ENCODE data around the gene GJC1. TPM values are rescaled to one million over a fixed set of nuclear protein-coding genes. Genes with fewer than 3 reads are reported as not detected.

The GJC1 gene
- total and polyA plus RNA-seq, 9 of the 15 experiments (the other 6 are each of a cell fraction or from before 2014, with no cell fraction given), result 0.04 to 1.4 (median 0.18) TPM; not detected in 1

- Histone ChIP-seq H2AFZ (ENCODE audit: low read depth, low read length) (no peak overlapping the region), H3K9me3 (replicated peaks; ENCODE audit: control insufficient read depth, insufficient read depth, low read depth, low read length) (no peaks in the 10 kb centered on the region), H3K79me2 (ENCODE audit: control insufficient read depth, insufficient read depth, low read length) (no peaks in the 10 kb centered on the region), H3K27ac (ENCODE audit: extremely low read depth, low read depth, low read length) (no peak overlapping the region), H3K9ac (ENCODE audit: insufficient read depth in 1 of 2, low read depth in 2 of 2, low read length in 2 of 2) (no peak overlapping the region), H4K20me1 (replicated peaks; ENCODE audit: control insufficient read depth, insufficient read depth, low read length) (peaks cover 8% of the 10 kb centered on the region; the same call in 1 of the 2 replicates), H3K4me1 (replicated peaks in 1 of 2; ENCODE audit: control insufficient read depth in 2 of 2, insufficient read depth in 2 of 2, low read length in 2 of 2) (no peaks in the 10 kb centered on the region), H3K9me1 (ENCODE audit: control insufficient read depth, insufficient read depth, low read length) (no peaks in the 10 kb centered on the region), H3K36me3 (ENCODE audit: control insufficient read depth, insufficient read depth, low read length) (peaks cover 93% of the 10 kb centered on the region), H3K27me3 (ENCODE audit: control insufficient read depth in 2 of 2, insufficient read depth in 2 of 2, low read length in 2 of 2) (no peaks in the 10 kb centered on the region), H3K4me2 (ENCODE audit: insufficient read depth, low read length) (no peak overlapping the region), H3K4me3 (no peak overlapping the region)
- ATAC-seq, result no peak
- BruUV-seq (replicated peaks), result no TSS peak
- TF ChIP-seq NBN (IDR thresholded peaks at IDR 0.05; ENCODE audit: low read depth) (no peak), POLR2AphosphoS5 (IDR thresholded peaks at IDR 0.05; ENCODE audit: control insufficient read depth, insufficient read depth, low read depth, low read length) (no peak), NFIC (IDR thresholded peaks at IDR 0.05) (peak; percentile 82)
- FAIRE-seq, result no peak
- POLR2A ChIA-PET, result interaction anchor here (0.7 to 1.4 kb wide), 5 partner anchors 11 to 82 kb away, joined by 3 to 4 read pairs (median 3); no protein-coding TSS in a partner anchor
- DNase-seq (ENCODE audit: extremely low read depth in 1 of 4, low spot score in 3 of 4), result no peak
- in situ Hi-C loops (cut with MboI), result no loop called here
- 96% methylated on average over 9 of the region's 9 CpGs for WGBS (ENCODE audit: insufficient coverage, low coverage, missing lambda C conversion rate)
- intact Hi-C loops (cut with micrococcal nuclease), result no loop called here
- CTCF ChIA-PET (ENCODE audit: low intra/inter-chr PET ratio), result interaction anchor here (5.4 kb wide), 1 partner anchor 88 kb away, joined by 24 read pairs; no protein-coding TSS in a partner anchor
These were observed 32.3 kb upstream of the GJC1 start for GRCh38 chr17:44862278-44862914.

GRCh38 chr17:44859701-44860100 is 29.6 kb upstream of the GJC1 start:
- in situ Hi-C loops (cut with MboI), result no loop called here
- Histone ChIP-seq H3K9me3 (replicated peaks; ENCODE audit: control insufficient read depth, insufficient read depth, low read depth, low read length) (no peaks in the 10 kb centered on the region), H4K20me1 (replicated peaks; ENCODE audit: control insufficient read depth, insufficient read depth, low read length) (peaks cover 3% of the 10 kb centered on the region; the same call in 1 of the 2 replicates), H3K4me2 (ENCODE audit: insufficient read depth, low read length) (no peak overlapping the region), H3K4me1 (replicated peaks in 1 of 2; ENCODE audit: control insufficient read depth in 2 of 2, insufficient read depth in 2 of 2, low read length in 2 of 2) (no peaks in the 10 kb centered on the region), H3K9ac (ENCODE audit: insufficient read depth in 1 of 2, low read depth in 2 of 2, low read length in 2 of 2) (no peak overlapping the region), H3K27me3 (ENCODE audit: control insufficient read depth in 2 of 2, insufficient read depth in 2 of 2, low read length in 2 of 2) (no peaks in the 10 kb centered on the region), H3K27ac (ENCODE audit: extremely low read depth, low read depth, low read length) (no peak overlapping the region), H2AFZ (ENCODE audit: low read depth, low read length) (no peak overlapping the region), H3K36me3 (ENCODE audit: control insufficient read depth, insufficient read depth, low read length) (peaks cover 95% of the 10 kb centered on the region), H3K4me3 (no peak overlapping the region), H3K9me1 (ENCODE audit: control insufficient read depth, insufficient read depth, low read length) (no peaks in the 10 kb centered on the region), H3K79me2 (ENCODE audit: control insufficient read depth, insufficient read depth, low read length) (no peaks in the 10 kb centered on the region)
- no TSS peak for BruUV-seq (replicated peaks)
- whole genome bisulfite sequencing (ENCODE audit: insufficient coverage, low coverage, missing lambda C conversion rate), result 92% methylated on average over 5 of the region's 5 CpGs
- no peak for FAIRE-seq
- CTCF ChIA-PET (ENCODE audit: low intra/inter-chr PET ratio), result no interaction called here
- DNase-seq (ENCODE audit: extremely low read depth in 1 of 4, low spot score in 3 of 4), result no peak
- intact Hi-C loops (cut with micrococcal nuclease), result no loop called here
- POLR2A ChIA-PET, result interaction anchor here (0.6 to 1.2 kb wide), 3 partner anchors 9 to 93 kb away, joined by 3 read pairs; no protein-coding TSS in a partner anchor
- no peak for ATAC-seq
- TF ChIP-seq NCOA4 (IDR thresholded peaks at IDR 0.05; ENCODE audit: partially characterized antibody), result no peak
- TF ChIP-seq SAP30 (IDR thresholded peaks at IDR 0.05; ENCODE audit: borderline replicate concordance, insufficient read depth, low read depth, low read length, poor library complexity, severe bottlenecking), result no peak
- TF ChIP-seq CGGBP1 (CRISPR knock-in tag; IDR thresholded peaks at IDR 0.05), result no peak
- TF ChIP-seq TOE1 (IDR thresholded peaks at IDR 0.05; ENCODE audit: borderline replicate concordance), result no peak
- no peak for TF ChIP-seq TOE1 (CRISPR knock-in tag; IDR thresholded peaks at IDR 0.05; ENCODE audit: borderline replicate concordance, low read depth)
- TF ChIP-seq, protein P1, sequence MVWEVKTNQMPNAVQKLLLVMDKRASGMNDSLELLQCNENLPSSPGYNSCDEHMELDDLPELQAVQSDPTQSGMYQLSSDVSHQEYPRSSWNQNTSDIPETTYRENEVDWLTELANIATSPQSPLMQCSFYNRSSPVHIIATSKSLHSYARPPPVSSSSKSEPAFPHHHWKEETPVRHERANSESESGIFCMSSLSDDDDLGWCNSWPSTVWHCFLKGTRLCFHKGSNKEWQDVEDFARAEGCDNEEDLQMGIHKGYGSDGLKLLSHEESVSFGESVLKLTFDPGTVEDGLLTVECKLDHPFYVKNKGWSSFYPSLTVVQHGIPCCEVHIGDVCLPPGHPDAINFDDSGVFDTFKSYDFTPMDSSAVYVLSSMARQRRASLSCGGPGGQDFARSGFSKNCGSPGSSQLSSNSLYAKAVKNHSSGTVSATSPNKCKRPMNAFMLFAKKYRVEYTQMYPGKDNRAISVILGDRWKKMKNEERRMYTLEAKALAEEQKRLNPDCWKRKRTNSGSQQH (CRISPR knock-in tag; IDR thresholded peaks at IDR 0.05), result no peak
- TF ChIP-seq ZNF695 (CRISPR knock-in tag; IDR thresholded peaks at IDR 0.05), result no peak
- TF ChIP-seq TGIF2 (CRISPR knock-in tag; IDR thresholded peaks at IDR 0.05), result no peak
- no peak for TF ChIP-seq NEUROD1 (IDR thresholded peaks at IDR 0.05; ENCODE audit: borderline replicate concordance, low read depth, low read length, partially characterized antibody)
- TF ChIP-seq XRCC4 (IDR thresholded peaks at IDR 0.05; ENCODE audit: extremely low read depth, insufficient read depth, insufficient read length), result no peak
- no peak for TF ChIP-seq STAG1 (CRISPR knock-in tag; IDR thresholded peaks at IDR 0.05; ENCODE audit: borderline replicate concordance)
